IMR-90 (cell line): ENCODE results near the gene JAKMIP1. TPM values are rescaled to one million over a fixed set of nuclear protein-coding genes. Genes with fewer than 3 reads are reported as not detected.

Experiments
- ATAC-seq: fragments of 200-7000 bp; cut with Tn5 transposase; 2 replicates; pipeline ENCODE4 v1.9.1; 2020; ENCODE audit warnings: low read depth, mild to moderate bottlenecking, moderate library complexity
- BruUV-seq: library from RNA; stranded (reverse); fragments of 400-500 nt; replicated peaks from 2 replicates; lab custom pipeline; 2021; lab: Mats Ljungman, UMichigan
- CTCF ChIA-PET: fragments of 300-600 bp; formaldehyde crosslinking; extraction: SDS; loops from one replicate; lab custom pipeline; 2021; ENCODE audit warnings: antibody characterized with exemption; lab: Yijun Ruan, JAX
- POLR2A ChIA-PET: fragments of 300-600 bp; sonication (Branson Sonifier 250); formaldehyde crosslinking; loops from one replicate; lab custom pipeline; 2022; ENCODE audit warnings: antibody characterized with exemption; ENCODE audit not compliant: unreplicated experiment; lab: Charles Lee
- DNase-seq: peaks from one replicate; pipeline ENCODE4 v3.0.0; 2013
- H2AFZ ChIP-seq: replicated peaks from 2 replicates; pipeline ENCODE3; 2013; ENCODE audit warnings: low read length, mild to moderate bottlenecking; ENCODE audit not compliant: poor library complexity
- H2AK5ac ChIP-seq: 2 replicates; pipeline ENCODE4 v1.6.1; 2013; ENCODE audit warnings: low read depth, low read length, inconsistent platforms
- H2AK9ac ChIP-seq: replicated peaks from 2 replicates; pipeline ENCODE3; 2013; ENCODE audit warnings: mild to moderate bottlenecking, low read depth, low read length, moderate library complexity; ENCODE audit not compliant: poor library complexity
- H2BK120ac ChIP-seq: 2 replicates; pipeline ENCODE4 v1.6.1; 2013; ENCODE audit warnings: low read depth, low read length, inconsistent platforms
- H2BK15ac ChIP-seq: 3 replicates; pipeline ENCODE4 v1.6.1; 2013; ENCODE audit warnings: low read depth, low read length, inconsistent platforms
- H2BK20ac ChIP-seq: 2 replicates; pipeline ENCODE4 v1.6.1; 2013; ENCODE audit warnings: low read depth, mild to moderate bottlenecking, inconsistent platforms, low read length, moderate library complexity
- H2BK5ac ChIP-seq: 2 replicates; pipeline ENCODE4 v1.6.1; 2013; ENCODE audit warnings: mild to moderate bottlenecking, low read depth, low read length, inconsistent platforms; ENCODE audit not compliant: poor library complexity, severe bottlenecking
- H3K14ac ChIP-seq: replicated peaks from 2 replicates; pipeline ENCODE4 v1.6.1; 2013; ENCODE audit warnings: low read depth, low read length, inconsistent platforms
- H3K18ac ChIP-seq: 2 replicates; pipeline ENCODE4 v1.6.1; 2013; ENCODE audit warnings: low read depth, low read length, control low read depth
- H3K23ac ChIP-seq: 2 replicates; pipeline ENCODE4 v1.6.1; 2013; ENCODE audit warnings: low read depth, low read length, inconsistent platforms
- H3K27ac ChIP-seq: 2 replicates; pipeline ENCODE4 v1.5.1; 2013; ENCODE audit warnings: mild to moderate bottlenecking, control low read depth, low read length; ENCODE audit not compliant: insufficient read depth
- H3K27me3 ChIP-seq: 2 replicates; pipeline ENCODE4 v1.6.1; 2013; ENCODE audit warnings: low read length; ENCODE audit not compliant: control insufficient read depth, insufficient read depth
- H3K36me3 ChIP-seq: 2 replicates; pipeline ENCODE4 v1.6.1; 2013; ENCODE audit warnings: low read length, mixed read lengths; ENCODE audit not compliant: control insufficient read depth, insufficient read depth
- H3K4ac ChIP-seq: 2 replicates; pipeline ENCODE4 v1.6.1; 2013; ENCODE audit warnings: low read depth, low read length, inconsistent platforms
- H3K4me1 ChIP-seq: 2 replicates; pipeline ENCODE4 v1.6.1; 2013; ENCODE audit warnings: low read length, mixed read lengths; ENCODE audit not compliant: control insufficient read depth, insufficient read depth
- H3K4me2 ChIP-seq: 2 replicates; pipeline ENCODE4 v1.6.1; 2013; ENCODE audit warnings: low read depth, mild to moderate bottlenecking, control low read depth, low read length, moderate library complexity
- H3K4me3 ChIP-seq: 2 replicates; pipeline ENCODE4 v1.5.1; 2013; ENCODE audit warnings: low read depth, mild to moderate bottlenecking, control low read depth, low read length, moderate library complexity; ENCODE audit not compliant: insufficient read depth
- H3K56ac ChIP-seq: 2 replicates; pipeline ENCODE4 v1.6.1; 2013; ENCODE audit warnings: low read length, inconsistent platforms; ENCODE audit not compliant: insufficient read depth; ENCODE audit errors: extremely low read depth
- H3K79me1 ChIP-seq, 2 experiments: 2 replicates each; pipeline ENCODE4 v1.6.1; 2013; ENCODE audit warnings: low read length in 2 of 2, inconsistent platforms in 1 of 2, low read depth in 1 of 2
- H3K9ac ChIP-seq: 2 replicates; pipeline ENCODE4 v1.6.1; 2013; ENCODE audit warnings: low read depth, low read length, control low read depth
- H3K9me1 ChIP-seq: 2 replicates; pipeline ENCODE4 v1.6.1; 2013; ENCODE audit warnings: low read length, inconsistent platforms; ENCODE audit not compliant: insufficient read depth
- H3K9me3 ChIP-seq: 2 replicates; pipeline ENCODE4 v1.6.1; 2013; ENCODE audit warnings: low read length; ENCODE audit not compliant: control insufficient read depth, insufficient read depth
- H4K20me1 ChIP-seq: 2 replicates; pipeline ENCODE4 v1.6.1; 2013; ENCODE audit warnings: low read length, inconsistent platforms; ENCODE audit not compliant: insufficient read depth
- H4K5ac ChIP-seq: 2 replicates; pipeline ENCODE4 v1.6.1; 2013; ENCODE audit warnings: mild to moderate bottlenecking, low read depth, low read length, control low read depth
- H4K8ac ChIP-seq, 2 experiments: 2 replicates each; pipeline ENCODE4 v1.6.1; 2013; ENCODE audit warnings: low read depth in 2 of 2, low read length in 2 of 2, control low read depth in 1 of 2, inconsistent platforms in 1 of 2
- H4K91ac ChIP-seq: 2 replicates; pipeline ENCODE4 v1.6.1; 2013; ENCODE audit warnings: low read depth, low read length, inconsistent platforms; ENCODE audit not compliant: insufficient read depth
- CHD1 ChIP-seq: IDR thresholded peaks from 2 replicates; pipeline ENCODE4 v1.6.1; 2012; ENCODE audit warnings: low read depth, low read length, improper control_type of control experiment
- FOS ChIP-seq: fragments of 150-350 bp; IDR thresholded peaks from 2 replicates; pipeline ENCODE4 v1.6.1; 2016; ENCODE audit warnings: low read depth, low read length
- MAFK ChIP-seq: IDR thresholded peaks from 2 replicates; pipeline ENCODE4 v1.6.1; 2012; ENCODE audit warnings: low read depth, low read length, improper control_type of control experiment
- MAZ ChIP-seq: IDR thresholded peaks from 2 replicates; pipeline ENCODE4 v1.6.1; 2012; ENCODE audit warnings: low read depth, mild to moderate bottlenecking, low read length, improper control_type of control experiment, moderate library complexity, borderline replicate concordance
- NFE2L2 ChIP-seq: fragments of 150-350 bp; IDR thresholded peaks from 2 replicates; pipeline ENCODE4 v1.6.1; 2016; ENCODE audit warnings: low read depth, mild to moderate bottlenecking, low read length
- POLR2A ChIP-seq: IDR thresholded peaks from 2 replicates; pipeline ENCODE4 v1.6.1; 2012; ENCODE audit warnings: mild to moderate bottlenecking, low read depth, low read length
- WGBS, 2 experiments: methylation state at CpG; one replicate each; pipeline versions ENCODE4 v1.1.5 to v1.1.7; 2013; ENCODE audit warnings: missing lambda C conversion rate in 2 of 2; ENCODE audit not compliant: insufficient read length in 1 of 2; ENCODE audit errors: extremely low coverage in 2 of 2; 5-methylcytosine and 5-hydroxymethylcytosine counted together
- dilution Hi-C: fragments of 300-500 bp; cut with HindIII; formaldehyde crosslinking; loops from one replicate; pipeline ENCODE4 v1.14.3; 2018; ENCODE audit warnings: low sequenced_read_pairs; ENCODE audit not compliant: unreplicated experiment
- in situ Hi-C: fragments of 300-500 bp; cut with MboI; formaldehyde crosslinking; loops from 3 replicates; pipeline ENCODE4 v1.14.3; 2019; ENCODE audit warnings: low sequenced_read_pairs, inconsistent platforms, mixed read lengths
- intact Hi-C: fragments of 100-400 bp; cut with micrococcal nuclease; formaldehyde crosslinking; loops from 2 replicates; pipeline ENCODE4 v1.10.0; 2022
- polyA plus RNA-seq, 3 experiments: library from polyadenylated mRNA; depleted of rRNA; stranded (reverse); fragments of >200 nt; gene quantifications; 2 replicates each; pipeline ENCODE4 v1.2.3, GENCODE V29; 2012; ENCODE audit warnings: low replicate concordance in 1 of 3
- total RNA-seq: library from RNA; depleted of rRNA; stranded (reverse); fragments of >200 nt; gene quantifications from 2 replicates; pipeline ENCODE4 v1.2.3, GENCODE V29; 2012
- TF ChIP-seq, protein P1 (sequence below): fragments of 150-350 bp; IDR thresholded peaks from 2 replicates; pipeline ENCODE4 v1.6.1; 2017; ENCODE audit warnings: mild to moderate bottlenecking, antibody characterized with exemption, low read length, low read depth
- TF ChIP-seq, protein P2 (sequence below): fragments of 150-350 bp; IDR thresholded peaks from 2 replicates; pipeline ENCODE4 v1.6.1; 2016; ENCODE audit warnings: low read depth, mild to moderate bottlenecking, low read length, moderate library complexity, borderline replicate concordance

Gene JAKMIP1
- total and polyA plus RNA-seq, 2 of the 4 experiments (the other 2 are of a cell fraction): not detected

DNA sequence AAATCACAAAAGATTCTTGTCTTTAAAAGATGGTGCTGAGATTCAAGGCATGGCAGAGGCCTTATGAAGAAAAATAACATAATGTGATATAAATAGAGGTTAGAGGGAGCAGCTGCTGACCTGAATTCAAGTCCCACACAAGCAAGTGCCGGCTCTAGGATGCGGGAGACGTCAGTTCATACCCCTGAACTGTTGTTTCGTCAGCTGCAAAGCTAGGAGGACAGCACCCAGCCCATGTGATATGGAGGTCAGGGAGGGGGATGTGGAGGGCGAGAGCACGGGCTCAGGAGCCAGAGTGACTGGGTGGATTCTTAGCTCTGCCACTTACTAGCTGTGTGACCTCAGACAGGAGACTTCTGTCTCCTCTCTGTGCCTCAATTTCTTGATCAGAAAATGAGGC, 77.9 kb downstream of the JAKMIP1 start:
- TF ChIP-seq MAZ: no peak
- TF ChIP-seq FOS: no peak
- no peak for TF ChIP-seq POLR2A
- TF ChIP-seq, protein P1, sequence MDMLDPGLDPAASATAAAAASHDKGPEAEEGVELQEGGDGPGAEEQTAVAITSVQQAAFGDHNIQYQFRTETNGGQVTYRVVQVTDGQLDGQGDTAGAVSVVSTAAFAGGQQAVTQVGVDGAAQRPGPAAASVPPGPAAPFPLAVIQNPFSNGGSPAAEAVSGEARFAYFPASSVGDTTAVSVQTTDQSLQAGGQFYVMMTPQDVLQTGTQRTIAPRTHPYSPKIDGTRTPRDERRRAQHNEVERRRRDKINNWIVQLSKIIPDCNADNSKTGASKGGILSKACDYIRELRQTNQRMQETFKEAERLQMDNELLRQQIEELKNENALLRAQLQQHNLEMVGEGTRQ: no peak
- TF ChIP-seq NFE2L2: no peak
- TF ChIP-seq, protein P2, sequence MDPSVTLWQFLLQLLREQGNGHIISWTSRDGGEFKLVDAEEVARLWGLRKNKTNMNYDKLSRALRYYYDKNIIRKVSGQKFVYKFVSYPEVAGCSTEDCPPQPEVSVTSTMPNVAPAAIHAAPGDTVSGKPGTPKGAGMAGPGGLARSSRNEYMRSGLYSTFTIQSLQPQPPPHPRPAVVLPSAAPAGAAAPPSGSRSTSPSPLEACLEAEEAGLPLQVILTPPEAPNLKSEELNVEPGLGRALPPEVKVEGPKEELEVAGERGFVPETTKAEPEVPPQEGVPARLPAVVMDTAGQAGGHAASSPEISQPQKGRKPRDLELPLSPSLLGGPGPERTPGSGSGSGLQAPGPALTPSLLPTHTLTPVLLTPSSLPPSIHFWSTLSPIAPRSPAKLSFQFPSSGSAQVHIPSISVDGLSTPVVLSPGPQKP: no peak
- no peak for TF ChIP-seq MAFK
- no peak for TF ChIP-seq CHD1
- H4K8ac ChIP-seq: no peak overlapping the region
- no peak overlapping the region for H3K4me2 ChIP-seq
- ChIA-PET CTCF (no interaction called here), POLR2A (no interaction called here)
- H4K5ac ChIP-seq: no peak overlapping the region
- H4K20me1 ChIP-seq: no peaks in the 10 kb centered on the region
- no peak overlapping the region for H3K18ac ChIP-seq
- no CpG with 5 or more reads among the region's 6 CpGs for WGBS, 2 experiments
- in situ Hi-C loops: no loop called here
- H3K36me3 ChIP-seq: no peaks in the 10 kb centered on the region
- no peak overlapping the region for H4K91ac ChIP-seq
- no peak overlapping the region for H3K4me3 ChIP-seq
- no peak overlapping the region for H2BK5ac ChIP-seq
- no peak overlapping the region for H3K23ac ChIP-seq
- H3K9ac ChIP-seq: no peak overlapping the region
- no peak overlapping the region for H3K4ac ChIP-seq
- H2BK15ac ChIP-seq: no peak overlapping the region
- H3K14ac ChIP-seq: no peak overlapping the region
- no peaks in the 10 kb centered on the region for H3K4me1 ChIP-seq
- no TSS peak for BruUV-seq
- no peak overlapping the region for H3K27ac ChIP-seq
- no peak overlapping the region for H3K56ac ChIP-seq
- H2BK20ac ChIP-seq: no peak overlapping the region
- peaks cover 2% of the 10 kb centered on the region; the same call in 1 of the 2 replicates for H3K27me3 ChIP-seq
- no peak for ATAC-seq
- DNase-seq: no peak
- H3K9me3 ChIP-seq: peaks cover 13% of the 10 kb centered on the region; the same call in 1 of the 2 replicates
- intact Hi-C loops: no loop called here
- no peak overlapping the region for H2AK5ac ChIP-seq
- H2BK120ac ChIP-seq: no peak overlapping the region
- H3K79me1 ChIP-seq: no peaks in the 10 kb centered on the region
- dilution Hi-C loops: no loop called here
- no peak overlapping the region for H2AFZ ChIP-seq
- H3K9me1 ChIP-seq: no peaks in the 10 kb centered on the region
- H2AK9ac ChIP-seq: no peak overlapping the region
